ENCODE results near the gene NR2E1.

The NR2E1 gene

GRCh38 chr6:108195209-108195608 is 29.4 kb downstream of the NR2E1 start:
- H3K4me3 ChIP-seq (ENCODE audit: low read depth, low read length): no peak overlapping the region
- no peak for TF ChIP-seq CTCF (IDR thresholded peaks at IDR 0.05; ENCODE audit: borderline replicate concordance, insufficient read depth, low read depth, low read length)

- no peak overlapping the region for H3K4me3 ChIP-seq (ENCODE audit: low read depth, low read length)
- no peak for TF ChIP-seq CTCF (IDR thresholded peaks at IDR 0.05; ENCODE audit: borderline replicate concordance, insufficient read depth, low read depth, low read length)
These were observed 33.1 kb downstream of the NR2E1 start for GRCh38 chr6:108198761-108199498.

GRCh38 chr6:108200186-108200585 is 34.4 kb downstream of the NR2E1 start:
- TF ChIP-seq CTCF (IDR thresholded peaks at IDR 0.05; ENCODE audit: borderline replicate concordance, insufficient read depth, low read depth, low read length): no peak
- H3K4me3 ChIP-seq (ENCODE audit: low read depth, low read length): no peak overlapping the region

- no peak overlapping the region for H3K4me3 ChIP-seq (ENCODE audit: low read depth, low read length)
- TF ChIP-seq CTCF (IDR thresholded peaks at IDR 0.05; ENCODE audit: borderline replicate concordance, insufficient read depth, low read depth, low read length): no peak
These were observed 34.8 kb downstream of the NR2E1 start for GRCh38 chr6:108200631-108201030.

- no peak overlapping the region for H3K4me3 ChIP-seq (ENCODE audit: low read depth, low read length)
- no peak for TF ChIP-seq CTCF (IDR thresholded peaks at IDR 0.05; ENCODE audit: borderline replicate concordance, insufficient read depth, low read depth, low read length)
These were observed 37.6 kb downstream of the NR2E1 start for GRCh38 chr6:108203189-108204112.

GRCh38 chr6:108207013-108207412 is 41.2 kb downstream of the NR2E1 start:
- TF ChIP-seq CTCF (IDR thresholded peaks at IDR 0.05; ENCODE audit: borderline replicate concordance, insufficient read depth, low read depth, low read length): no peak
- H3K4me3 ChIP-seq (ENCODE audit: low read depth, low read length): no peak overlapping the region
